ENCODE results near the gene ATF4.
A peak's percentile ranks its signal among the peaks of the same experiment; 100 is the strongest.

DNA sequence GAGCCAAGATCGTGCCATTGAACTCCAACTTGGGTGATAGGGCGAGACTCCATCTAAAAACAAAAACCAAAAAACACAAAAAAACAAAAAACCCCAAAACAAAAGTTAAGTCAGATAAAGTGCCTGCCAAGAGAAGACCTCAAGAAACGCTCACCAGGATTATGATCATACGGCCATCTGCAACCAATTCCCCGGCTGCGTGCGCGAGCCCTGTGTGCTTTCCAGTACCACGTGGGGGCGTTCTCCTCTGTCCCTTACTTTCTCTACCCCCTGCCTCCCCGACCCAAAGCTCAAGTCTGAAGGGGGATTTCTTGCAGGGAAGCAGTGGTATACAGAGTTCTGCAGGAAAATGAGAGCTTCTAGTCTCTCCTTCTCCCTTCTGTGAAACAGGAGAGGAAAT lies 22.7 kb downstream of the ATF4 start:
- TF ChIP-seq POLR2AphosphoS5 (IDR thresholded peaks at IDR 0.05; ENCODE audit: low read depth, low read length): no peak
- TF ChIP-seq, protein P1, sequence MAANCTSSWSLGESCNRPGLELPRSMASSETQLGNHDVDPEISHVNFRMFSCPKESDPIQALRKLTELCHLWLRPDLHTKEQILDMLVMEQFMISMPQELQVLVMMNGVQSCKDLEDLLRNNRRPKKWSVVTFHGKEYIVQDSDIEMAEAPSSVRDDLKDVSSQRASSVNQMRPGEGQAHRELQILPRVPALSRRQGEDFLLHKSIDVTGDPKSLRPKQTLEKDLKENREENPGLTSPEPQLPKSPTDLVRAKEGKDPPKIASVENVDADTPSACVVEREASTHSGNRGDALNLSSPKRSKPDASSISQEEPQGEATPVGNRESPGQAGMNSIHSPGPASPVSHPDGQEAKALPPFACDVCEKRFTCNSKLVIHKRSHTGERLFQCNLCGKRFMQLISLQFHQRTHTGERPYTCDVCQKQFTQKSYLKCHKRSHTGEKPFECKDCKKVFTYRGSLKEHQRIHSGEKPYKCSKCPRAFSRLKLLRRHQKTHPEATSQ (CRISPR knock-in tag; IDR thresholded peaks at IDR 0.05; ENCODE audit: borderline replicate concordance): no peak
- TF ChIP-seq, protein P2, sequence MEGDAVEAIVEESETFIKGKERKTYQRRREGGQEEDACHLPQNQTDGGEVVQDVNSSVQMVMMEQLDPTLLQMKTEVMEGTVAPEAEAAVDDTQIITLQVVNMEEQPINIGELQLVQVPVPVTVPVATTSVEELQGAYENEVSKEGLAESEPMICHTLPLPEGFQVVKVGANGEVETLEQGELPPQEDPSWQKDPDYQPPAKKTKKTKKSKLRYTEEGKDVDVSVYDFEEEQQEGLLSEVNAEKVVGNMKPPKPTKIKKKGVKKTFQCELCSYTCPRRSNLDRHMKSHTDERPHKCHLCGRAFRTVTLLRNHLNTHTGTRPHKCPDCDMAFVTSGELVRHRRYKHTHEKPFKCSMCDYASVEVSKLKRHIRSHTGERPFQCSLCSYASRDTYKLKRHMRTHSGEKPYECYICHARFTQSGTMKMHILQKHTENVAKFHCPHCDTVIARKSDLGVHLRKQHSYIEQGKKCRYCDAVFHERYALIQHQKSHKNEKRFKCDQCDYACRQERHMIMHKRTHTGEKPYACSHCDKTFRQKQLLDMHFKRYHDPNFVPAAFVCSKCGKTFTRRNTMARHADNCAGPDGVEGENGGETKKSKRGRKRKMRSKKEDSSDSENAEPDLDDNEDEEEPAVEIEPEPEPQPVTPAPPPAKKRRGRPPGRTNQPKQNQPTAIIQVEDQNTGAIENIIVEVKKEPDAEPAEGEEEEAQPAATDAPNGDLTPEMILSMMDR (CRISPR knock-in tag; IDR thresholded peaks at IDR 0.05): peak; percentile 43
- TF ChIP-seq, protein P3, sequence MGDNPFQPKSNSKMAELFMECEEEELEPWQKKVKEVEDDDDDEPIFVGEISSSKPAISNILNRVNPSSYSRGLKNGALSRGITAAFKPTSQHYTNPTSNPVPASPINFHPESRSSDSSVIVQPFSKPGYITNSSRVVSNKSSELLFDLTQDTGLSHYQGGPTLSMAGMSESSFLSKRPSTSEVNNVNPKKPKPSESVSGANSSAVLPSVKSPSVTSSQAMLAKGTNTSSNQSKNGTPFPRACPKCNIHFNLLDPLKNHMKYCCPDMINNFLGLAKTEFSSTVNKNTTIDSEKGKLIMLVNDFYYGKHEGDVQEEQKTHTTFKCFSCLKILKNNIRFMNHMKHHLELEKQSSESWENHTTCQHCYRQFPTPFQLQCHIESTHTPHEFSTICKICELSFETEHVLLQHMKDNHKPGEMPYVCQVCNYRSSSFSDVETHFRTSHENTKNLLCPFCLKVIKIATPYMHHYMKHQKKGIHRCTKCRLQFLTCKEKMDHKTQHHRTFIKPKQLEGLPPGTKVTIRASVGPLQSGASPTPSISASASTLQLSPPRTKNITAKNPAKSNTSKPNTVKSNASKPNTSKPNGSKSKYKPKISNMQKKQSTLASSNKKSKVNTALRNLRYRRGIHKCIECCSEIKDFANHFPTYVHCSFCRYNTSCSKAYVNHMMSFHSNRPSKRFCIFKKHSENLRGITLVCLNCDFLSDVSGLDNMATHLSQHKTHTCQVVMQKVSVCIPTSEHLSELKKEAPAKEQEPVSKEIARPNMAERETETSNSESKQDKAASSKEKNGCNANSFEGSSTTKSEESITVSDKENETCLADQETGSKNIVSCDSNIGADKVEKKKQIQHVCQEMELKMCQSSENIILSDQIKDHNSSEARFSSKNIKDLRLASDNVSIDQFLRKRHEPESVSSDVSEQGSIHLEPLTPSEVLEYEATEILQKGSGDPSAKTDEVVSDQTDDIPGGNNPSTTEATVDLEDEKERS (CRISPR knock-in tag; IDR thresholded peaks at IDR 0.05): no peak
- no peak for TF ChIP-seq EP300 (IDR thresholded peaks at IDR 0.05; ENCODE audit: low read depth in 2 of 2, low read length in 2 of 2)
- no peak for TF ChIP-seq EP300 (CRISPR knock-in tag; IDR thresholded peaks at IDR 0.05; ENCODE audit: borderline replicate concordance)
- TF ChIP-seq ETV5 (CRISPR knock-in tag; IDR thresholded peaks at IDR 0.05; ENCODE audit: borderline replicate concordance): no peak
- TF ChIP-seq, protein P4, sequence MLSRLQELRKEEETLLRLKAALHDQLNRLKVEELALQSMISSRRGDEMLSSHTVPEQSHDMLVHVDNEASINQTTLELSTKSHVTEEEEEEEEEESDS (CRISPR knock-in tag; IDR thresholded peaks at IDR 0.05; ENCODE audit: borderline replicate concordance): no peak
- TF ChIP-seq FOSL2 (CRISPR knock-in tag; IDR thresholded peaks at IDR 0.05): no peak
- TF ChIP-seq, protein P5, sequence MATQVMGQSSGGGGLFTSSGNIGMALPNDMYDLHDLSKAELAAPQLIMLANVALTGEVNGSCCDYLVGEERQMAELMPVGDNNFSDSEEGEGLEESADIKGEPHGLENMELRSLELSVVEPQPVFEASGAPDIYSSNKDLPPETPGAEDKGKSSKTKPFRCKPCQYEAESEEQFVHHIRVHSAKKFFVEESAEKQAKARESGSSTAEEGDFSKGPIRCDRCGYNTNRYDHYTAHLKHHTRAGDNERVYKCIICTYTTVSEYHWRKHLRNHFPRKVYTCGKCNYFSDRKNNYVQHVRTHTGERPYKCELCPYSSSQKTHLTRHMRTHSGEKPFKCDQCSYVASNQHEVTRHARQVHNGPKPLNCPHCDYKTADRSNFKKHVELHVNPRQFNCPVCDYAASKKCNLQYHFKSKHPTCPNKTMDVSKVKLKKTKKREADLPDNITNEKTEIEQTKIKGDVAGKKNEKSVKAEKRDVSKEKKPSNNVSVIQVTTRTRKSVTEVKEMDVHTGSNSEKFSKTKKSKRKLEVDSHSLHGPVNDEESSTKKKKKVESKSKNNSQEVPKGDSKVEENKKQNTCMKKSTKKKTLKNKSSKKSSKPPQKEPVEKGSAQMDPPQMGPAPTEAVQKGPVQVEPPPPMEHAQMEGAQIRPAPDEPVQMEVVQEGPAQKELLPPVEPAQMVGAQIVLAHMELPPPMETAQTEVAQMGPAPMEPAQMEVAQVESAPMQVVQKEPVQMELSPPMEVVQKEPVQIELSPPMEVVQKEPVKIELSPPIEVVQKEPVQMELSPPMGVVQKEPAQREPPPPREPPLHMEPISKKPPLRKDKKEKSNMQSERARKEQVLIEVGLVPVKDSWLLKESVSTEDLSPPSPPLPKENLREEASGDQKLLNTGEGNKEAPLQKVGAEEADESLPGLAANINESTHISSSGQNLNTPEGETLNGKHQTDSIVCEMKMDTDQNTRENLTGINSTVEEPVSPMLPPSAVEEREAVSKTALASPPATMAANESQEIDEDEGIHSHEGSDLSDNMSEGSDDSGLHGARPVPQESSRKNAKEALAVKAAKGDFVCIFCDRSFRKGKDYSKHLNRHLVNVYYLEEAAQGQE (IDR thresholded peaks at IDR 0.05; ENCODE audit: borderline replicate concordance in 1 of 2, low read depth in 1 of 2, low read length in 2 of 2): no peak; a peak in 1 of 4 replicates
- no peak for TF ChIP-seq ZNF672 (CRISPR knock-in tag; IDR thresholded peaks at IDR 0.05)
- TF ChIP-seq, protein P6, sequence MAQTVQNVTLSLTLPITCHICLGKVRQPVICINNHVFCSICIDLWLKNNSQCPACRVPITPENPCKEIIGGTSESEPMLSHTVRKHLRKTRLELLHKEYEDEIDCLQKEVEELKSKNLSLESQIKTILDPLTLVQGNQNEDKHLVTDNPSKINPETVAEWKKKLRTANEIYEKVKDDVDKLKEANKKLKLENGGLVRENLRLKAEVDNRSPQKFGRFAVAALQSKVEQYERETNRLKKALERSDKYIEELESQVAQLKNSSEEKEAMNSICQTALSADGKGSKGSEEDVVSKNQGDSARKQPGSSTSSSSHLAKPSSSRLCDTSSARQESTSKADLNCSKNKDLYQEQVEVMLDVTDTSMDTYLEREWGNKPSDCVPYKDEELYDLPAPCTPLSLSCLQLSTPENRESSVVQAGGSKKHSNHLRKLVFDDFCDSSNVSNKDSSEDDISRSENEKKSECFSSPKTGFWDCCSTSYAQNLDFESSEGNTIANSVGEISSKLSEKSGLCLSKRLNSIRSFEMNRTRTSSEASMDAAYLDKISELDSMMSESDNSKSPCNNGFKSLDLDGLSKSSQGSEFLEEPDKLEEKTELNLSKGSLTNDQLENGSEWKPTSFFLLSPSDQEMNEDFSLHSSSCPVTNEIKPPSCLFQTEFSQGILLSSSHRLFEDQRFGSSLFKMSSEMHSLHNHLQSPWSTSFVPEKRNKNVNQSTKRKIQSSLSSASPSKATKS (CRISPR knock-in tag; IDR thresholded peaks at IDR 0.05): no peak
- TF ChIP-seq, protein P7, sequence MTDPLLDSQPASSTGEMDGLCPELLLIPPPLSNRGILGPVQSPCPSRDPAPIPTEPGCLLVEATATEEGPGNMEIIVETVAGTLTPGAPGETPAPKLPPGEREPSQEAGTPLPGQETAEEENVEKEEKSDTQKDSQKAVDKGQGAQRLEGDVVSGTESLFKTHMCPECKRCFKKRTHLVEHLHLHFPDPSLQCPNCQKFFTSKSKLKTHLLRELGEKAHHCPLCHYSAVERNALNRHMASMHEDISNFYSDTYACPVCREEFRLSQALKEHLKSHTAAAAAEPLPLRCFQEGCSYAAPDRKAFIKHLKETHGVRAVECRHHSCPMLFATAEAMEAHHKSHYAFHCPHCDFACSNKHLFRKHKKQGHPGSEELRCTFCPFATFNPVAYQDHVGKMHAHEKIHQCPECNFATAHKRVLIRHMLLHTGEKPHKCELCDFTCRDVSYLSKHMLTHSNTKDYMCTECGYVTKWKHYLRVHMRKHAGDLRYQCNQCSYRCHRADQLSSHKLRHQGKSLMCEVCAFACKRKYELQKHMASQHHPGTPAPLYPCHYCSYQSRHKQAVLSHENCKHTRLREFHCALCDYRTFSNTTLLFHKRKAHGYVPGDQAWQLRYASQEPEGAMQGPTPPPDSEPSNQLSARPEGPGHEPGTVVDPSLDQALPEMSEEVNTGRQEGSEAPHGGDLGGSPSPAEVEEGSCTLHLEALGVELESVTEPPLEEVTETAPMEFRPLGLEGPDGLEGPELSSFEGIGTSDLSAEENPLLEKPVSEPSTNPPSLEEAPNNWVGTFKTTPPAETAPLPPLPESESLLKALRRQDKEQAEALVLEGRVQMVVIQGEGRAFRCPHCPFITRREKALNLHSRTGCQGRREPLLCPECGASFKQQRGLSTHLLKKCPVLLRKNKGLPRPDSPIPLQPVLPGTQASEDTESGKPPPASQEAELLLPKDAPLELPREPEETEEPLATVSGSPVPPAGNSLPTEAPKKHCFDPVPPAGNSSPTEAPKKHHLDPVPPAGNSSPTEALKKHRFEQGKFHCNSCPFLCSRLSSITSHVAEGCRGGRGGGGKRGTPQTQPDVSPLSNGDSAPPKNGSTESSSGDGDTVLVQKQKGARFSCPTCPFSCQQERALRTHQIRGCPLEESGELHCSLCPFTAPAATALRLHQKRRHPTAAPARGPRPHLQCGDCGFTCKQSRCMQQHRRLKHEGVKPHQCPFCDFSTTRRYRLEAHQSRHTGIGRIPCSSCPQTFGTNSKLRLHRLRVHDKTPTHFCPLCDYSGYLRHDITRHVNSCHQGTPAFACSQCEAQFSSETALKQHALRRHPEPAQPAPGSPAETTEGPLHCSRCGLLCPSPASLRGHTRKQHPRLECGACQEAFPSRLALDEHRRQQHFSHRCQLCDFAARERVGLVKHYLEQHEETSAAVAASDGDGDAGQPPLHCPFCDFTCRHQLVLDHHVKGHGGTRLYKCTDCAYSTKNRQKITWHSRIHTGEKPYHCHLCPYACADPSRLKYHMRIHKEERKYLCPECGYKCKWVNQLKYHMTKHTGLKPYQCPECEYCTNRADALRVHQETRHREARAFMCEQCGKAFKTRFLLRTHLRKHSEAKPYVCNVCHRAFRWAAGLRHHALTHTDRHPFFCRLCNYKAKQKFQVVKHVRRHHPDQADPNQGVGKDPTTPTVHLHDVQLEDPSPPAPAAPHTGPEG (CRISPR knock-in tag; IDR thresholded peaks at IDR 0.05): no peak
- TF ChIP-seq MXI1 (IDR thresholded peaks at IDR 0.05; ENCODE audit: borderline replicate concordance, low read depth, low read length): no peak

Data from HepG2 (cell line).